Stimulated activated CD4-positive, alpha-beta T cell treated with anti-CD3 and anti-CD28 coated beads, Interleukin-4, amount 100 ng/mL, for 24 hours (primary cell): Measurements from ENCODE around the gene PLAA.
A peak's percentile ranks its signal among the peaks of the same experiment; 100 is the strongest.
"Not testable (repeated sequence)": the region's sequence is repeated elsewhere in the genome, so short reads cannot be mapped to it uniquely, and the experiment has no call there.

ENCODE experiments used
- DNase-seq: peaks from one replicate; pipeline ENCODE4 v3.0.0-alpha.2; 2020

Gene PLAA

GRCh38 chr9:26928902-26929495 lies 18.0 kb downstream of the PLAA start:
- no peak for DNase-seq

GRCh38 chr9:26925609-26926008 lies 21.4 kb downstream of the PLAA start:
- DNase-seq: no peak

DNA sequence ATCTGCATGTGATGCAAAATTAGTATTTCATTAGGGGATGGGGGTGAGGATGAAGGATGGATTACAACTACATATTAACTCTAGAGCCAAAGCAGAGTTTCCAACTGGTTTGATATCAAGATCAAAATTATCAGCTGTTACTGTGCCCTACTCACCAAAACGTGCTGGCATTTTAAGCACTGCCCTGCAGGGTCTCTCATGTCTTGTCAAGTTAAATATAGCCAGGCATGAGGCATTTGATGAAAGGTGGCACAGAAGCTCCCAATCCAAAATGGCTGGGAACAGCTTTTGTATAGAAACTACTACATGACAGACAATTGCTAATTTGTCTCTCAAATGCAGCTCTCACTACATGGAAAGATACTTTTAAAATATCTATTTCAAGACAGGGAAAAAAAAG lies 27.3 kb downstream of the PLAA start:
- DNase-seq: no peak

DNA sequence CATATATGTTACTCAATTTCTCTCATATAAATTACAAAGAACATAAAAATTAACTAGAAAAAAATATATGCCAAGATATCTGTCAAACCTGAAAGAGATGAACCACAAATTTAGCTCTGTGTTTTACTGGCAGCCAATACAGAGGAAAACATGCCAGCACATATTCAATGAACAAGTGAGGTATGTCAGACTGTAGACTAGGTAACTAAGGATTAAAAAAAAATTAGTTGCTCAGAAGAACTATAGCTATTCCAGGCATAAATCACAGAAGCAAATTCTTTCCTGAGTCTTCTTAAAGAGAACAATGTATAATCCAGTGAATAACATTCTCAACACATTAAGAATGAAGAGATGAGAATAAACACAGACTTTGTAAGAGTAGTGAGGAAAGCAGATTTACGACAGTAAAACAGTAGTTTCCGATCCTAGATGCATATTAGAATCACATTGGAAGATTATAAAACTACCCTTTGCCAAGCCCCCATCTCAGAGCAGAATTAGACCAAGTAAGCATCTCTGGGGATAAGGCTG lies 33.8 kb downstream of the PLAA start:
- DNase-seq: no peak

DNA sequence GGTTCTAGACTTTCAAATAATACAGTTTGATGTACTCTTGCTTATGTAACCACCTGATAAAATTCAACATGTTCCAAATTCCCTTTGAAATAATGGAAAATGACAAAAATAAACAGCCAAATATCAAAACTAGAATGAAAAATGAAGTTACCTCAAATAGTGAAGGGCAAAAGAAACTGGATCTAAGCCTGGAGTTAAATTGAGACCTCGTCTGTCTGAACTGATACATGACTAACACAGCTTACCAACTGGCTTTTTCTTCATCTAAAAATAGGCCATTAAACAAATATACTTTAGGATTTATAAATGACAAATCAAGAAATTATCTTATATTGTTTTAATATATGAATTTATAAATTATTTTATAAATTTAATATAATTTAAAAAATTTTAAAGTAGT lies 42.4 kb downstream of the PLAA start:
- DNase-seq: no peak

GRCh38 chr9:26904070-26904469 lies 43.0 kb downstream of the PLAA start:
- no peak for DNase-seq

GRCh38 chr9:26893030-26893676 lies 53.9 kb downstream of the PLAA start:
- DNase-seq: no peak

DNA sequence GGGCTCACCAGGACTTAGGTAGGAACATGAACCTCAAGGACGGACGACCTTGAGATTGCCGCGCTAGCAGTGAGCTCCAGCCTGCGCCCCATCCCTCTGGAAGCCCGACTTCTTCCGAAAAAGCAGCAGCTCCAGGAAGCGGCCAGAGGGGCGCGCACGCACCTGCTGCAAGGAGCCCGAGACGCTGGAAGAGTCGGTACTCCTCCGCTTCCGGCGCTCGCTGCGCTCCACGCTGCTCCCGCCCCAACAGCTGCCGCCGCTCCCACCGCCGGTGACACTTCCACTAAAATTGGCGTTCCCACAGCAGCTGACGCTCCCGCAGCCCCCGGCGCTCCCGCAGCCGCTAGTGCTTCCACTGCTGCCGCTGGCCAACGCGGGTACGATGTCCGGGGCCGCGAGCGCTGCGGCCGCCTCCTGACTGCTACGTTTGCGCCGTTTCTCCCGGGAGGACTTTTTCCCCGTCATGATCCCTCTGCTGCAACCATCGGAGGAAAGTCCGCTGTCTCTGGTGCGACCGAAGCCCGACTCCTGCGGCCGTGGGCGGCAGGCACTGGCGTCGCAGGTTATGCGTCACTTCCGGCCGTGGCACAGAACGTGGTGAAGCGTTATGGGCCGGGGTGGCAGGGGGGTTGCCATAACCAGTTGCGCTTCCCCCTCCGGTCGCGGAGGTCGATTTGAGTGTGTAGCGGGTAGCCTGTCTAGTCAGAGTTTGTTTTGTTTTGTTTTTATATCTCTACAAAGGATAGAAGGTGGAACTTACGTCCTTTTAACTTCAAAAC lies 54.6 kb downstream of the PLAA start, which contains the start of gene CAAP1:
Gene CAAP1 (minus strand): TSS at position 552 of the 779 bp plus-strand sequence. CDS start 87 bp downstream, at position 465.
- peak; percentile 96 for DNase-seq

GRCh38 chr9:26891726-26892125 lies 55.3 kb downstream of the PLAA start:
- no peak for DNase-seq

DNA sequence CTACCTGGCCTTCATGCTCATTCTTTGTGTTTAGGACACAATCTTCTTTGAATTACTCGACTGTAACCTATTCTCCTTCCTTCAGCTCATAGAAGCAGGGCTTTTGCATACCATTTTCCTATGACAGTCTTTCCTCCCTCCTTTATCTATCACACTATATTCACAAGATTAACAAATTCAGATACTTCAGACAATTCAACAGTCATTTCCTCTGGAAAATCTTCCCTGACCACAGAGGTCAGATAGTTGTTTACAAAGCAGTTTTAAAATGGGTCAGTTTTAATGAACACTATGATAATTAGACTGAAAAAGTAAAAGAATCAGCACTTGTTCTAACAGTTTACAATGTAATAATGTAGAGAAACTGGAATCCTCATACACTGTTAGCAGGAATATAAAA lies 58.8 kb downstream of the PLAA start:
- no peak for DNase-seq

DNA sequence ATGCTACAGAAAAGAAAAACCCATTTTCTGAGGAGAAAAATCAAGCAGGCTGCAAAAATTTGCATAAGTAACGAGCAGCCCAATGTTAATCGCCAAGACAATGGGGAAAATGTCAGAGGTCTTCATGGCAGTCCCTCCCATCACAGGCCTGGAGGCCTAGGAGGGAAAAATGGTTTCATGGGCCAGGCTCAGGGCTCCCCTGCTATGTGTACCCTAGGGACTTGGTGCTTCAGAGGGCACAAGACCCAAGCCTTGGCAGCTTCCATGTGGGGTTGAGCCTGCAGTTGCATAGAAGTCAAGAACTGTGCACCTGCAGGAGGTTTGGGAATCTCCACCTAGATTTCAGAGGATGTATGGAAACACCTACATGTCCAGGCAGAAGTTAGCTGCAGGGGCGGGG lies 64.9 kb downstream of the PLAA start:
- no peak for DNase-seq

DNA sequence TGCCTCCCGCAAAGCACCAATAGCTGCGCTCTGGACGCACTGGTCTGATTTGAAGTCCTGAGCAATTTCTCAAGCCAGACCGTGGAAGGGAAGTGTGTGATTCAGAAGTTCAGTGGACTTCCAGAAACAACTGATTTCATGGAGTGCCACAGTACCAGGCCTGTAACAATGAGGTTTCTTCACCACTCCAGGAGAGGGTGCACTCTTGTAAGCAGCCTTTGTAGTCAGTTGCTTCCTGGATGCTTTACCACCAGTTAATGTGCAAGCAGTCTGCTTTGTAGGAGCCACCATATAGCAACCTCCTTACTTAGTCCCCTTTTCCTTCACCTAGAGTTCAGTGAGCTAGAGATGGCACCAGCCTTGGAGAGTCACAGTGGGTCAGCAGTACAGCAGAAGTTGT lies 66.8 kb downstream of the PLAA start:
- DNase-seq: no peak

DNA sequence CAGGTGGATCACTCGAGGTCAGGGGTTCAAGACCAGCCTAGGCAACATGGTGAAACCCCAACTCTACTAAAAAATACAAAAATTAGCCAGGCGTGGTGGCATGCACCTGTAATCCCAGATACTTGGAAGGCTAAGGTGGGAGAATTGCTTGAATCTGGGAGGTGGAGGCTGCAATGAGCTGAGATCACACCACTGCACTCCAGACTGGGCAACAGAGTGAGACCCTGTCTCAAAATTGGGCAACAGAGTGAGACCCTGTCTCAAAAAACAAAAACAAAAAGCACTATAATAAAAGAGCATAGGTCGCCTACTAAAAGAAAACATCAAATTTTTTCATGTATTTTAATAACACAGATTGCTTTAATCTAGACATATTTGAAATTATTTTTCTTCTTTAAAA lies 71.9 kb downstream of the PLAA start:
- DNase-seq: not testable (repeated sequence)

DNA sequence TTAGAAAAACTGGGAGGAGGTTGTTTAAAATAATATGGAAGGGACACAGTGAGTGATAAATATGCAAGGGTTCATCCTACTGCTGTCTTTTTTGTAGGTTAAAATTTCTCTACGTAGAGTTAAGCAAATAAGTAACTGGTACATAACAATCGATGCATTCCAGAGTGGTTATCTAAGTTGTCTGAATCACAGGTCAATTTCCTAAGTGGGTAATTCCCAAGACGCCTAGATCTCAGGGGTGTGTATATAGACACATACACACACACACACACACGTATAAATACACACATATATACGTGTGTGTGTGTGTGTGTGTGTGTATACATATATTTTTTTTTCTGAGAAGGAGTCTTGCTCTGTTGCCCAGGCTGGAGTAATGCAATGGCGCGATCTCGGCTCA lies 76.8 kb downstream of the PLAA start:
- no peak for DNase-seq

- no peak for DNase-seq
Measured at GRCh38 chr9:26863074-26863473, 84.0 kb downstream of the PLAA start.

- DNase-seq: no peak
Measured at GRCh38 chr9:26856413-26857032, 90.5 kb downstream of the PLAA start.
